A549 treated with RU486 at 1 μM for 4 hours (cell line): Measurements from ENCODE around the gene SLC16A9. TPM values are rescaled to one million over a fixed set of nuclear protein-coding genes. Genes with fewer than 3 reads are reported as not detected.

ENCODE experiments used
- total RNA-seq: library from RNA; stranded (reverse); fragments of 200-300 nt; extraction: Qiagen RNA extraction; gene quantifications from 5 replicates; pipeline ENCODE4 v1.2.3, GENCODE V29; 2022; ENCODE audit warnings: low read depth

The SLC16A9 gene
- total RNA-seq, result 0.05 to 0.09 TPM (median 0.08 TPM) in 4 of 5 replicates, not detected in the other

GRCh38 chr10:59709395-59710125 lies at the start of gene SLC16A9:
TSS of gene SLC16A9 (minus strand) at chr10:59709850. CDS start at chr10:59684291, 25,559 bp downstream.

GRCh38 chr10:59753267-59753666 lies 43.6 kb upstream of the SLC16A9 start, which contains the start of gene MRLN:
TSS of gene MRLN (minus strand) at chr10:59753455.

Other genes starting within 250 kb of the SLC16A9 start
- gene MRLN, start 43.6 kb upstream of the SLC16A9 start, total RNA-seq, result not detected in 5 replicates
- 13.1 to 26.0 TPM (median 23.6 TPM) in 5 replicates for gene CCDC6, start 196.7 kb upstream of the SLC16A9 start, total RNA-seq